Mucosa of stomach (tissue), 1 donor: ENCODE results near the gene SMCHD1.
"Not testable (repeated sequence)": the region's sequence is repeated elsewhere in the genome, so short reads cannot be mapped to it uniquely, and the experiment has no call there.

Source experiments
- H3K27me3 ChIP-seq: one replicate; pipeline ENCODE4 v1.7.0; 2013; ENCODE audit warnings: mild to moderate bottlenecking, low read length; ENCODE audit not compliant: control insufficient read depth, insufficient read depth
- H3K36me3 ChIP-seq: one replicate; pipeline ENCODE4 v1.7.0; 2013; ENCODE audit warnings: low read length; ENCODE audit not compliant: control insufficient read depth, insufficient read depth
- H3K4me1 ChIP-seq: one replicate; pipeline ENCODE4 v1.7.0; 2013; ENCODE audit warnings: mild to moderate bottlenecking, low read length; ENCODE audit not compliant: control insufficient read depth, insufficient read depth
- H3K4me3 ChIP-seq: one replicate; pipeline ENCODE4 v1.7.0; 2013; ENCODE audit warnings: low read length
- H3K9ac ChIP-seq: one replicate; pipeline ENCODE4 v1.7.0; 2013; ENCODE audit warnings: mild to moderate bottlenecking, low read length, moderate library complexity
- H3K9me3 ChIP-seq: one replicate; pipeline ENCODE4 v1.7.0; 2013; ENCODE audit warnings: mild to moderate bottlenecking, low read length, moderate library complexity; ENCODE audit not compliant: control insufficient read depth
- donor health status: Pancreatic carcinoma.

SMCHD1 gene

DNA sequence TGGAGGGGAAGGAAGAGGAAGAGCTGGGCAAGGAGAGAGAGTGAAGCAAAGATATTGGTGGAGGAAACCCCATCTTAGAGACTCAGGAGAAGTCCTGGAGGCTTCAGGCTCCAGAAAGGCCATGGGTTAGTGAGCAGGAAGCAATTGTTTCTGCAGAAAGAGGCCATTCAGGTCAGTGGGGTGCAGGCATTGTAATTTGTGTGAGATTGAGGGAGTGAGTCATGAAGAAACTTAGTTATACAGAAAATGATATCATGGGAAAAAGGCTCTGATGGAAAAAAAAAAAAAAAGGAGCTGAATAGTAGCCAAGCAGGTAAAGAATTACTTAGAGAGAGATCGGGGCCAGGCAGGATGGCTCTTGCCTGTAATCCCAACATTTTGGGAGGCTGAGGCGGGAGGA lies 195.3 kb downstream of the SMCHD1 start:
- H3K4me1 ChIP-seq = peaks cover 11% of the 10 kb centered on the region
- H3K9me3 ChIP-seq = no peaks in the 10 kb centered on the region
- H3K9ac ChIP-seq = no peak overlapping the region
- H3K27me3 ChIP-seq = peaks cover 46% of the 10 kb centered on the region
- H3K36me3 ChIP-seq = no peaks in the 10 kb centered on the region
- H3K4me3 ChIP-seq = no peak overlapping the region

DNA sequence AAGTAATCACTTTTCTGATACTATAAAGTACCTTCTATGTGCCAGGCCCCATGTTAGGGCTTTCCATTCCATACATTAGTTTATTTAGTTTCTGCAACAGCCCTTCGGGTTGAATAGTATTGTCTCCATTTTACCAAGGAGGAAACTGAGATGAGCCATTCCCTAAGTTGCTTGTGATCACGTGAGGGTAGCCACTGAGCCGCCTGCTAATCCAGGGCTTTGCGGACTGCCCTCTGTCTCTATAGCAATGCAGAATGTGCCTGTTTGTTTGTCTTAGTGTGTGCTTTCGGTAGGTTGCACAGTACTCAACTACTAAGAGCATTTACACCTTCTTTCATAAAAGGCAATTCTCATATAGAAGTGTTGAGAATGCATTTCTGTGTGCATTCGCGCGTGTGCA lies 196.2 kb downstream of the SMCHD1 start:
- Histone ChIP-seq H3K9ac (no peak overlapping the region), H3K27me3 (peaks cover 37% of the 10 kb centered on the region), H3K9me3 (no peaks in the 10 kb centered on the region), H3K4me3 (no peak overlapping the region), H3K4me1 (peaks cover 5% of the 10 kb centered on the region), H3K36me3 (no peaks in the 10 kb centered on the region)

DNA sequence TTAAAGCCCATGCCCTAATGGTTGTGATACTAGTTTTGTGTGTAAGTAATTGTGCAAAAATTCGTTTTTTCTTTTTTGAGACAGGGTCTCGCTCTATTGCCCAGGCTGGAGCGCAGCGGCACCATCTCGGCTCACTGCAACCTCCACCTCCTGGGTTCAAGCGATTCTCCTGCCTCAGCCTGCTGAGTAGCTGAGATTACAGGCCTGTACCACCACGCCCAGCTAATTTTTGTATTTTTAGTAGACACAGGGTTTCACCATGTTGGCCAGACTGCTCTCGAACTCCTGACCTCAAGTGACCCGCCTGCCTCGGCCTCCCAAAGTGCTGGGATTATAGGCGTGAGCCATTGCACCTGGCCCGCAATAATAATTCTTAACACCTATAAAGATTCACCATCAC lies 196.9 kb downstream of the SMCHD1 start:
- H3K9me3 ChIP-seq, H3K4me1 ChIP-seq, H3K36me3 ChIP-seq, H3K9ac ChIP-seq, H3K4me3 ChIP-seq: not testable (repeated sequence)
- H3K27me3 ChIP-seq = peaks cover 32% of the 10 kb centered on the region

DNA sequence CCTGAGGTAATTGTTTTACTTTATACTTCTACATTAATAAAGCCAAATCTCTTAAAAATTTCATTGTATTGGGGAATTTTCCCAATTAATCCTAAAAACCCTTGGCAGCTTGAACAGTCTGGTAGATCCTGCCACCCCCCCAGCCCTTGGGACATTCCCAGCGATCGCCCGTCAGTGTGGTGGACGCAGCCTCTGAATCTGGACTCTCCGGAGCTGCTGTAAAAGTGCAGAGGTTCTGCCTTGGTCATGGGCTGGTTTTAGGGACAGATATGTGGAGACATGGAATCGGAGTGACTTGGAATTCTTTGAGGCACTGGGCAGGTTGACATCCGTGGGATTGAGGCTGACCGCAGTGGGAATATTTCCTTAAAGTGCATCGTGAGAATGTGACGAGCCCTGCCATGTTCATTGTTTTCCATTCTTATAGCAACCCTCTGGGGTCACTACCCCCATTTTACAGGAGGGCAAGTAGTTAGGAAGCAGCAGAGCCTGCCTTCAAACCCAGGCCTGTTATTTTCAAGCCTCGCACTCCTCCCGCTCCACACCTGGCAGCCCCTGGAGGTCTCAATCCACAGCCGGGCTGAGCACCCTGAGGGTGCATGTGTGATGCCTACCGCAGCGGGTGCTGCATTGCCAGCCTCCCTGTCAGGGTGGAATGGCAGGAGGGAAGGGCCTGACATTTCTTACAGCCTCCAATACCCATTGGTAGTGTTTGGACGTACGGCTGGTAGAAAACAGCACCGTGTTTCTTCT lies 197.8 kb downstream of the SMCHD1 start:
- no peaks in the 10 kb centered on the region for H3K4me1 ChIP-seq
- H3K4me3 ChIP-seq = no peak overlapping the region
- no peaks in the 10 kb centered on the region for H3K36me3 ChIP-seq
- H3K9ac ChIP-seq = no peak overlapping the region
- peaks cover 23% of the 10 kb centered on the region for H3K27me3 ChIP-seq
- H3K9me3 ChIP-seq = no peaks in the 10 kb centered on the region

DNA sequence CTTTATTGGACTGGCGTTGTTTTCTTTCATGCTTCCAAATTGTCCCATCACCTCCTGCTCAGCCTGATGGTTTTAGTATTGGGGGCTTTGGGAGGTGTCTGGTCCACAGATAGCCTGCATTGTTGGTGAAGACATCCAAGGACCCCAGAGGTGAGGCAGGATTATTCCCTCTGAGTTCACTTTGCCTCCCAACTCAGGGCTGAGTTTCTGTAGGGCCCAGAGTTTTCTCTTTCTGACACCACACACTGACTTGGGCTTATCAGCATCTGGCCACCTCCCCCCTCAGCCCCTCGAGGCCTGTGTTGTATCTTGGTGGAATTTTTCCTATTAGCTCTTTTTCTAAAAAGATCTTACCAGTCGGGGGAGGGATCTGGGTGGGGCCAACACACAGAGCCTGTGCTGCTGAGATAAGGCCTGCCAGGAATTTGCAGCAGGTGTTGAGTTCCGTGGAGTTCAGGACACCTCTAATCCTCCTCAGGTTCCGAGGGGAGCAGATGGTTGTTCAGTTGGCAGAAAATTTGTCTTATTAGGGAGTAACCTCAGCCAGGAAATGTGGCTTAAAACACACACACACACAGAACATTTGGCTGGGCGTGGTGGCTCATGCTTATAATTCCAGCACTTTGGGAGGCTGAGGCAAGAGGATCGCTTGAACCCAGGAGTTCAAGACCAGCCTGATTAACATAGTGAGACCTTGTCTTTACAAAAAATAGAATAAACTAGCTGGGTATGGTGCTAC lies 198.6 kb downstream of the SMCHD1 start:
- Histone ChIP-seq H3K9ac (no peak overlapping the region), H3K27me3 (peaks cover 16% of the 10 kb centered on the region), H3K4me1 (no peaks in the 10 kb centered on the region), H3K36me3 (no peaks in the 10 kb centered on the region), H3K4me3 (no peak overlapping the region), H3K9me3 (no peaks in the 10 kb centered on the region)
